Subcutaneous adipose tissue (tissue), 4 donors: ENCODE results near the gene PMIS2. TPM values are rescaled to one million over a fixed set of nuclear protein-coding genes. Genes with fewer than 3 reads are reported as not detected.

Experiments
- CTCF ChIP-seq: fragments of 450-650 bp; IDR thresholded peaks from one replicate; pipeline ENCODE4 v1.5.1; 2016; ENCODE audit warnings: low read depth, mild to moderate bottlenecking, control low read depth, antibody characterized with exemption, moderate library complexity
- total RNA-seq, 4 donors: library from RNA; depleted of rRNA; stranded (reverse); fragments of >200 nt; gene quantifications; one replicate each; pipeline ENCODE4 v1.1.0, GENCODE V29; 2016

PMIS2 gene
- total RNA-seq, 4 donors from 2014 or later = not detected

GRCh38 chr19:35562336-35562735, 23.6 kb upstream of the PMIS2 start:
- TF ChIP-seq CTCF = no peak

GRCh38 chr19:35562776-35563175, 23.2 kb upstream of the PMIS2 start:
- no peak for TF ChIP-seq CTCF

GRCh38 chr19:35563207-35563829, 22.7 kb upstream of the PMIS2 start, which contains the start of gene ATP4A:
Gene ATP4A, minus strand, starts transcription at chr19:35563658. Its CDS starts 29 bp downstream, at chr19:35563629.
- no peak for TF ChIP-seq CTCF

GRCh38 chr19:35565016-35565856, 20.7 kb upstream of the PMIS2 start:
- no peak for TF ChIP-seq CTCF

GRCh38 chr19:35566738-35567137, 19.2 kb upstream of the PMIS2 start:
- TF ChIP-seq CTCF = no peak

GRCh38 chr19:35569281-35569781, 16.6 kb upstream of the PMIS2 start:
- no peak for TF ChIP-seq CTCF

- TF ChIP-seq CTCF = no peak
Observed at GRCh38 chr19:35571406-35571965, 14.5 kb upstream of the PMIS2 start.
